ENCODE data around the gene NCEH1. TPM values are rescaled to one million over a fixed set of nuclear protein-coding genes. Genes with fewer than 3 reads are reported as not detected.
A peak's percentile ranks its signal among the peaks of the same experiment; 100 is the strongest.

Gene NCEH1
- total and polyA plus RNA-seq, 2 of the 4 experiments (the other 2 are of a cell fraction) = 22.3 to 23.3 TPM

GRCh38 chr3:172698631-172699030, 12.2 kb downstream of the NCEH1 start:
- Histone ChIP-seq H3K4ac (ENCODE audit: low read depth, low read length) (no peak overlapping the region), H4K8ac (ENCODE audit: low read depth in 2 of 2, low read length in 2 of 2) (no peak overlapping the region), H3K14ac (replicated peaks; ENCODE audit: low read depth, low read length) (no peak overlapping the region), H4K20me1 (ENCODE audit: insufficient read depth, low read length) (peaks cover 9% of the 10 kb centered on the region), H4K5ac (ENCODE audit: low read depth, low read length) (no peak overlapping the region), H2BK15ac (ENCODE audit: low read depth, low read length) (no peak overlapping the region), H3K27ac (ENCODE audit: insufficient read depth, low read length) (no peak overlapping the region), H3K4me1 (ENCODE audit: control insufficient read depth, insufficient read depth, low read length) (no peaks in the 10 kb centered on the region; the same call in 1 of the 2 replicates), H3K56ac (ENCODE audit: extremely low read depth, insufficient read depth, low read length) (no peak overlapping the region), H2AFZ (replicated peaks; ENCODE audit: low read length, poor library complexity) (no peak overlapping the region), H2BK5ac (ENCODE audit: low read depth, low read length, poor library complexity, severe bottlenecking) (no peak overlapping the region), H3K4me3 (ENCODE audit: insufficient read depth, low read depth, low read length) (no peak overlapping the region), H2BK20ac (ENCODE audit: low read depth, low read length) (no peak overlapping the region), H3K27me3 (ENCODE audit: control insufficient read depth, insufficient read depth, low read length) (no peaks in the 10 kb centered on the region), H3K23ac (ENCODE audit: low read depth, low read length) (0 out of 2 replicates have a peak overlapping the region, but pooled peaks have one; percentile 48), H3K18ac (ENCODE audit: low read depth, low read length) (no peak overlapping the region), H2BK120ac (ENCODE audit: low read depth, low read length) (no peak overlapping the region), H2AK9ac (replicated peaks; ENCODE audit: low read depth, low read length, poor library complexity) (no peak overlapping the region), H4K91ac (ENCODE audit: insufficient read depth, low read depth, low read length) (no peak overlapping the region), H3K9ac (ENCODE audit: low read depth, low read length) (no peak overlapping the region), H2AK5ac (ENCODE audit: low read depth, low read length) (no peak overlapping the region), H3K36me3 (ENCODE audit: control insufficient read depth, insufficient read depth, low read length) (no peaks in the 10 kb centered on the region), H3K4me2 (ENCODE audit: low read depth, low read length) (no peak overlapping the region), H3K79me1 (ENCODE audit: low read depth in 1 of 2, low read length in 2 of 2) (peaks cover 42 to 57% of the 10 kb centered on the region in 2 experiments), H3K9me1 (ENCODE audit: insufficient read depth, low read length) (peaks cover 17% of the 10 kb centered on the region; the same call in 1 of the 2 replicates), H3K9me3 (ENCODE audit: control insufficient read depth, insufficient read depth, low read length) (no peaks in the 10 kb centered on the region)
- WGBS, 2 experiments (ENCODE audit: extremely low coverage in 2 of 2, insufficient read length in 1 of 2) = 100% methylated on average over 1 of the region's 6 CpGs; no CpG with 5 or more reads in 1 of the 2 experiments
- dilution Hi-C loops (cut with HindIII; ENCODE audit: low sequenced_read_pairs, unreplicated experiment) (no loop called here), in situ Hi-C loops (cut with MboI; ENCODE audit: low sequenced_read_pairs) (no loop called here), intact Hi-C loops (cut with micrococcal nuclease) (no loop called here)
- ChIA-PET POLR2A (ENCODE audit: unreplicated experiment) (no interaction called here), CTCF (no interaction called here)
- no peak for ATAC-seq (ENCODE audit: low read depth)
- TF ChIP-seq RCOR1 (IDR thresholded peaks at IDR 0.05; ENCODE audit: insufficient replicate concordance, low read length) = no peak
- TF ChIP-seq POLR2A (IDR thresholded peaks at IDR 0.05; ENCODE audit: low read depth, low read length) = no peak
- no peak for TF ChIP-seq FOS (IDR thresholded peaks at IDR 0.05; ENCODE audit: low read depth, low read length)
- BruUV-seq (replicated peaks) = no TSS peak
- DNase-seq = no peak

All from IMR-90 (cell line).